Gastrocnemius medialis (tissue), 4 donors: Measurements from ENCODE around the gene SHANK1.
"Not testable (repeated sequence)": the region's sequence is repeated elsewhere in the genome, so short reads cannot be mapped to it uniquely, and the experiment has no call there.

Experiments used
- CTCF ChIP-seq, 5 experiments: fragments of 450-650 bp in 3 of 5; fragments of 200-600 bp in 2 of 5; sonication (generic) in 2 of 5; IDR thresholded peaks in 4 of 5; conservative IDR thresholded peaks in 1 of 5; 1 replicate in 4 of 5; 2 replicates in 1 of 5; pipeline ENCODE4 v1.5.1; 2016 to 2019; ENCODE audit warnings: antibody characterized with exemption in 5 of 5, mild to moderate bottlenecking in 3 of 5, moderate library complexity in 3 of 5
- POLR2A ChIP-seq, 2 donors: fragments of 450-650 bp; IDR thresholded peaks; one replicate each; pipeline ENCODE4 v1.6.1; 2017; ENCODE audit warnings: antibody characterized with exemption in 2 of 2, mild to moderate bottlenecking in 2 of 2, moderate library complexity in 2 of 2

GRCh38 chr19:50620394-50620906 is 99.2 kb downstream of the SHANK1 start:
- not testable (repeated sequence) for TF ChIP-seq CTCF (IDR thresholded peaks at IDR 0.05 in 4 of 5, conservative IDR thresholded peaks at IDR 0.05 in 1 of 5); POLR2A (IDR thresholded peaks at IDR 0.05)
